IMR-90 (cell line): ENCODE results near the gene EIF4ENIF1. TPM values are rescaled to one million over a fixed set of nuclear protein-coding genes. Genes with fewer than 3 reads are reported as not detected.

Source experiments
- ATAC-seq: fragments of 200-7000 bp; cut with Tn5 transposase; 2 replicates; pipeline ENCODE4 v1.9.1; 2020; ENCODE audit warnings: low read depth, mild to moderate bottlenecking, moderate library complexity
- BruUV-seq: library from RNA; stranded (reverse); fragments of 400-500 nt; replicated peaks from 2 replicates; lab custom pipeline; 2021; lab: Mats Ljungman, UMichigan
- CTCF ChIA-PET: fragments of 300-600 bp; formaldehyde crosslinking; extraction: SDS; loops from one replicate; lab custom pipeline; 2021; ENCODE audit warnings: antibody characterized with exemption; lab: Yijun Ruan, JAX
- POLR2A ChIA-PET: fragments of 300-600 bp; sonication (Branson Sonifier 250); formaldehyde crosslinking; loops from one replicate; lab custom pipeline; 2022; ENCODE audit warnings: antibody characterized with exemption; ENCODE audit not compliant: unreplicated experiment; lab: Charles Lee
- DNase-seq: peaks from one replicate; pipeline ENCODE4 v3.0.0; 2013
- H2AFZ ChIP-seq: replicated peaks from 2 replicates; pipeline ENCODE3; 2013; ENCODE audit warnings: low read length, mild to moderate bottlenecking; ENCODE audit not compliant: poor library complexity
- H2AK5ac ChIP-seq: 2 replicates; pipeline ENCODE4 v1.6.1; 2013; ENCODE audit warnings: low read depth, low read length, inconsistent platforms
- H2AK9ac ChIP-seq: replicated peaks from 2 replicates; pipeline ENCODE3; 2013; ENCODE audit warnings: mild to moderate bottlenecking, low read depth, low read length, moderate library complexity; ENCODE audit not compliant: poor library complexity
- H2BK120ac ChIP-seq: 2 replicates; pipeline ENCODE4 v1.6.1; 2013; ENCODE audit warnings: low read depth, low read length, inconsistent platforms
- H2BK15ac ChIP-seq: 3 replicates; pipeline ENCODE4 v1.6.1; 2013; ENCODE audit warnings: low read depth, low read length, inconsistent platforms
- H2BK20ac ChIP-seq: 2 replicates; pipeline ENCODE4 v1.6.1; 2013; ENCODE audit warnings: low read depth, mild to moderate bottlenecking, inconsistent platforms, low read length, moderate library complexity
- H2BK5ac ChIP-seq: 2 replicates; pipeline ENCODE4 v1.6.1; 2013; ENCODE audit warnings: mild to moderate bottlenecking, low read depth, low read length, inconsistent platforms; ENCODE audit not compliant: poor library complexity, severe bottlenecking
- H3K14ac ChIP-seq: replicated peaks from 2 replicates; pipeline ENCODE4 v1.6.1; 2013; ENCODE audit warnings: low read depth, low read length, inconsistent platforms
- H3K18ac ChIP-seq: 2 replicates; pipeline ENCODE4 v1.6.1; 2013; ENCODE audit warnings: low read depth, low read length, control low read depth
- H3K23ac ChIP-seq: 2 replicates; pipeline ENCODE4 v1.6.1; 2013; ENCODE audit warnings: low read depth, low read length, inconsistent platforms
- H3K27ac ChIP-seq: 2 replicates; pipeline ENCODE4 v1.5.1; 2013; ENCODE audit warnings: mild to moderate bottlenecking, control low read depth, low read length; ENCODE audit not compliant: insufficient read depth
- H3K27me3 ChIP-seq: 2 replicates; pipeline ENCODE4 v1.6.1; 2013; ENCODE audit warnings: low read length; ENCODE audit not compliant: control insufficient read depth, insufficient read depth
- H3K36me3 ChIP-seq: 2 replicates; pipeline ENCODE4 v1.6.1; 2013; ENCODE audit warnings: low read length, mixed read lengths; ENCODE audit not compliant: control insufficient read depth, insufficient read depth
- H3K4ac ChIP-seq: 2 replicates; pipeline ENCODE4 v1.6.1; 2013; ENCODE audit warnings: low read depth, low read length, inconsistent platforms
- H3K4me1 ChIP-seq: 2 replicates; pipeline ENCODE4 v1.6.1; 2013; ENCODE audit warnings: low read length, mixed read lengths; ENCODE audit not compliant: control insufficient read depth, insufficient read depth
- H3K4me2 ChIP-seq: 2 replicates; pipeline ENCODE4 v1.6.1; 2013; ENCODE audit warnings: low read depth, mild to moderate bottlenecking, control low read depth, low read length, moderate library complexity
- H3K4me3 ChIP-seq: 2 replicates; pipeline ENCODE4 v1.5.1; 2013; ENCODE audit warnings: low read depth, mild to moderate bottlenecking, control low read depth, low read length, moderate library complexity; ENCODE audit not compliant: insufficient read depth
- H3K56ac ChIP-seq: 2 replicates; pipeline ENCODE4 v1.6.1; 2013; ENCODE audit warnings: low read length, inconsistent platforms; ENCODE audit not compliant: insufficient read depth; ENCODE audit errors: extremely low read depth
- H3K79me1 ChIP-seq, 2 experiments: 2 replicates each; pipeline ENCODE4 v1.6.1; 2013; ENCODE audit warnings: low read length in 2 of 2, inconsistent platforms in 1 of 2, low read depth in 1 of 2
- H3K9ac ChIP-seq: 2 replicates; pipeline ENCODE4 v1.6.1; 2013; ENCODE audit warnings: low read depth, low read length, control low read depth
- H3K9me1 ChIP-seq: 2 replicates; pipeline ENCODE4 v1.6.1; 2013; ENCODE audit warnings: low read length, inconsistent platforms; ENCODE audit not compliant: insufficient read depth
- H3K9me3 ChIP-seq: 2 replicates; pipeline ENCODE4 v1.6.1; 2013; ENCODE audit warnings: low read length; ENCODE audit not compliant: control insufficient read depth, insufficient read depth
- H4K20me1 ChIP-seq: 2 replicates; pipeline ENCODE4 v1.6.1; 2013; ENCODE audit warnings: low read length, inconsistent platforms; ENCODE audit not compliant: insufficient read depth
- H4K5ac ChIP-seq: 2 replicates; pipeline ENCODE4 v1.6.1; 2013; ENCODE audit warnings: mild to moderate bottlenecking, low read depth, low read length, control low read depth
- H4K8ac ChIP-seq, 2 experiments: 2 replicates each; pipeline ENCODE4 v1.6.1; 2013; ENCODE audit warnings: low read depth in 2 of 2, low read length in 2 of 2, control low read depth in 1 of 2, inconsistent platforms in 1 of 2
- H4K91ac ChIP-seq: 2 replicates; pipeline ENCODE4 v1.6.1; 2013; ENCODE audit warnings: low read depth, low read length, inconsistent platforms; ENCODE audit not compliant: insufficient read depth
- BHLHE40 ChIP-seq: fragments of 150-350 bp; IDR thresholded peaks from 2 replicates; pipeline ENCODE4 v1.6.1; 2016; ENCODE audit warnings: mild to moderate bottlenecking, low read depth, low read length
- CEBPB ChIP-seq: IDR thresholded peaks from 2 replicates; pipeline ENCODE4 v1.6.1; 2012; ENCODE audit warnings: low read depth, low read length, improper control_type of control experiment
- CHD1 ChIP-seq: IDR thresholded peaks from 2 replicates; pipeline ENCODE4 v1.6.1; 2012; ENCODE audit warnings: low read depth, low read length, improper control_type of control experiment
- CTCF ChIP-seq: conservative IDR thresholded peaks from 2 replicates; pipeline ENCODE4 v1.5.1; 2012; ENCODE audit warnings: mild to moderate bottlenecking, low read depth, low read length, improper control_type of control experiment
- ELK1 ChIP-seq: fragments of 150-350 bp; IDR thresholded peaks from 2 replicates; pipeline ENCODE4 v1.6.1; 2016; ENCODE audit warnings: low read depth, mild to moderate bottlenecking, low read length, moderate library complexity, borderline replicate concordance
- FOS ChIP-seq: fragments of 150-350 bp; IDR thresholded peaks from 2 replicates; pipeline ENCODE4 v1.6.1; 2016; ENCODE audit warnings: low read depth, low read length
- MAFK ChIP-seq: IDR thresholded peaks from 2 replicates; pipeline ENCODE4 v1.6.1; 2012; ENCODE audit warnings: low read depth, low read length, improper control_type of control experiment
- MAZ ChIP-seq: IDR thresholded peaks from 2 replicates; pipeline ENCODE4 v1.6.1; 2012; ENCODE audit warnings: low read depth, mild to moderate bottlenecking, low read length, improper control_type of control experiment, moderate library complexity, borderline replicate concordance
- MXI1 ChIP-seq: IDR thresholded peaks from 2 replicates; pipeline ENCODE4 v1.6.1; 2012; ENCODE audit warnings: low read depth, mild to moderate bottlenecking, low read length, moderate library complexity, borderline replicate concordance
- NFE2L2 ChIP-seq: fragments of 150-350 bp; IDR thresholded peaks from 2 replicates; pipeline ENCODE4 v1.6.1; 2016; ENCODE audit warnings: low read depth, mild to moderate bottlenecking, low read length
- POLR2A ChIP-seq: IDR thresholded peaks from 2 replicates; pipeline ENCODE4 v1.6.1; 2012; ENCODE audit warnings: mild to moderate bottlenecking, low read depth, low read length
- RAD21 ChIP-seq: IDR thresholded peaks from 2 replicates; pipeline ENCODE4 v1.6.1; 2012; ENCODE audit warnings: low read length, improper control_type of control experiment
- RCOR1 ChIP-seq: IDR thresholded peaks from 2 replicates; pipeline ENCODE4 v1.6.1; 2012; ENCODE audit warnings: mild to moderate bottlenecking, low read length, improper control_type of control experiment; ENCODE audit not compliant: insufficient replicate concordance
- RFX5 ChIP-seq: IDR thresholded peaks from 2 replicates; pipeline ENCODE4 v1.8.0; 2012; ENCODE audit warnings: low read depth, mild to moderate bottlenecking, low read length, moderate library complexity
- SMC3 ChIP-seq: fragments of 150-350 bp; IDR thresholded peaks from 2 replicates; pipeline ENCODE4 v1.6.1; 2016; ENCODE audit warnings: low read depth, mild to moderate bottlenecking, antibody characterized with exemption, low read length, moderate library complexity
- USF2 ChIP-seq: fragments of 150-350 bp; IDR thresholded peaks from 2 replicates; pipeline ENCODE4 v1.6.1; 2017; ENCODE audit warnings: mild to moderate bottlenecking, antibody characterized with exemption, low read length, low read depth
- WGBS, 2 experiments: methylation state at CpG; one replicate each; pipeline versions ENCODE4 v1.1.5 to v1.1.7; 2013; ENCODE audit warnings: missing lambda C conversion rate in 2 of 2; ENCODE audit not compliant: insufficient read length in 1 of 2; ENCODE audit errors: extremely low coverage in 2 of 2; 5-methylcytosine and 5-hydroxymethylcytosine counted together
- dilution Hi-C: fragments of 300-500 bp; cut with HindIII; formaldehyde crosslinking; loops from one replicate; pipeline ENCODE4 v1.14.3; 2018; ENCODE audit warnings: low sequenced_read_pairs; ENCODE audit not compliant: unreplicated experiment
- in situ Hi-C: fragments of 300-500 bp; cut with MboI; formaldehyde crosslinking; loops from 3 replicates; pipeline ENCODE4 v1.14.3; 2019; ENCODE audit warnings: low sequenced_read_pairs, inconsistent platforms, mixed read lengths
- intact Hi-C: fragments of 100-400 bp; cut with micrococcal nuclease; formaldehyde crosslinking; loops from 2 replicates; pipeline ENCODE4 v1.10.0; 2022
- polyA plus RNA-seq, 3 experiments: library from polyadenylated mRNA; depleted of rRNA; stranded (reverse); fragments of >200 nt; gene quantifications; 2 replicates each; pipeline ENCODE4 v1.2.3, GENCODE V29; 2012; ENCODE audit warnings: low replicate concordance in 1 of 3
- total RNA-seq: library from RNA; depleted of rRNA; stranded (reverse); fragments of >200 nt; gene quantifications from 2 replicates; pipeline ENCODE4 v1.2.3, GENCODE V29; 2012

The EIF4ENIF1 gene
- total and polyA plus RNA-seq, 2 of the 4 experiments (the other 2 are of a cell fraction), result 14.7 to 16.0 TPM

- Histone ChIP-seq H4K91ac (no peak overlapping the region), H3K9me1 (0 out of 2 replicates have a peak, but pooled peaks cover 4% of the 10 kb centered on the region), H3K27ac (no peak overlapping the region), H2BK5ac (no peak overlapping the region), H4K8ac (no peak overlapping the region), H3K9me3 (no peaks in the 10 kb centered on the region), H2BK15ac (no peak overlapping the region), H3K36me3 (peaks cover 4% of the 10 kb centered on the region; the same call in 1 of the 2 replicates), H3K27me3 (no peaks in the 10 kb centered on the region), H3K4me3 (no peak overlapping the region), H3K4me2 (no peak overlapping the region), H3K4me1 (no peaks in the 10 kb centered on the region), H3K18ac (no peak overlapping the region), H3K23ac (no peak overlapping the region), H2AK9ac (no peak overlapping the region), H3K9ac (no peak overlapping the region), H3K4ac (no peak overlapping the region), H3K56ac (no peak overlapping the region), H3K79me1 (no peaks in the 10 kb centered on the region; a peak in 1 of 4 replicates), H4K20me1 (no peaks in the 10 kb centered on the region), H2AK5ac (no peak overlapping the region), H2AFZ (no peak overlapping the region), H2BK20ac (no peak overlapping the region), H2BK120ac (no peak overlapping the region), H4K5ac (no peak overlapping the region), H3K14ac (no peak overlapping the region)
- WGBS, 2 experiments, result 93% methylated on average over 5 of the region's 5 CpGs; no CpG with 5 or more reads in 1 of the 2 experiments
- ATAC-seq (no peak), DNase-seq (no peak)
- dilution Hi-C loops (no loop called here), in situ Hi-C loops (no loop called here), intact Hi-C loops (no loop called here)
- ChIA-PET POLR2A (interaction anchor here (0.6 kb wide), 1 partner anchor 21 kb away, joined by 6 read pairs; no protein-coding TSS in a partner anchor), CTCF (interaction anchor here (0.6 kb wide), 1 partner anchor 1267 kb away, joined by 6 read pairs; no protein-coding TSS in a partner anchor)
- BruUV-seq, result no TSS peak
- no peak for TF ChIP-seq CHD1
- TF ChIP-seq MAZ, result no peak
- TF ChIP-seq SMC3, result no peak
- TF ChIP-seq RFX5, result no peak
- no peak for TF ChIP-seq CTCF
- no peak for TF ChIP-seq USF2
- TF ChIP-seq RAD21, result no peak
- no peak for TF ChIP-seq RCOR1
- no peak for TF ChIP-seq NFE2L2
- TF ChIP-seq ELK1, result no peak
- no peak for TF ChIP-seq MXI1
- TF ChIP-seq CEBPB, result no peak
- TF ChIP-seq POLR2A, result no peak
- no peak for TF ChIP-seq MAFK
- no peak for TF ChIP-seq FOS
- TF ChIP-seq BHLHE40, result no peak
Measured at GRCh38 chr22:31538815-31539214, 49.2 kb upstream of the EIF4ENIF1 start.
